IMR-90 (cell line): ENCODE results near the gene RAB31. TPM values are rescaled to one million over a fixed set of nuclear protein-coding genes. Genes with fewer than 3 reads are reported as not detected.

ENCODE experiments used
- MAFK ChIP-seq: IDR thresholded peaks from 2 replicates; pipeline ENCODE4 v1.6.1; 2012; ENCODE audit warnings: low read depth, low read length, improper control_type of control experiment
- MAZ ChIP-seq: IDR thresholded peaks from 2 replicates; pipeline ENCODE4 v1.6.1; 2012; ENCODE audit warnings: low read depth, mild to moderate bottlenecking, low read length, improper control_type of control experiment, moderate library complexity, borderline replicate concordance
- RCOR1 ChIP-seq: IDR thresholded peaks from 2 replicates; pipeline ENCODE4 v1.6.1; 2012; ENCODE audit warnings: mild to moderate bottlenecking, low read length, improper control_type of control experiment; ENCODE audit not compliant: insufficient replicate concordance
- polyA plus RNA-seq, 3 experiments: library from polyadenylated mRNA; depleted of rRNA; stranded (reverse); fragments of >200 nt; gene quantifications; 2 replicates each; pipeline ENCODE4 v1.2.3, GENCODE V29; 2012; ENCODE audit warnings: low replicate concordance in 1 of 3
- total RNA-seq: library from RNA; depleted of rRNA; stranded (reverse); fragments of >200 nt; gene quantifications from 2 replicates; pipeline ENCODE4 v1.2.3, GENCODE V29; 2012
- TF ChIP-seq, protein P1 (sequence below): fragments of 150-350 bp; IDR thresholded peaks from 2 replicates; pipeline ENCODE4 v1.6.1; 2016; ENCODE audit warnings: low read depth, mild to moderate bottlenecking, low read length, moderate library complexity, borderline replicate concordance

Gene RAB31
- total and polyA plus RNA-seq, 2 of the 4 experiments (the other 2 are of a cell fraction) = 13.8 to 26.9 TPM

DNA sequence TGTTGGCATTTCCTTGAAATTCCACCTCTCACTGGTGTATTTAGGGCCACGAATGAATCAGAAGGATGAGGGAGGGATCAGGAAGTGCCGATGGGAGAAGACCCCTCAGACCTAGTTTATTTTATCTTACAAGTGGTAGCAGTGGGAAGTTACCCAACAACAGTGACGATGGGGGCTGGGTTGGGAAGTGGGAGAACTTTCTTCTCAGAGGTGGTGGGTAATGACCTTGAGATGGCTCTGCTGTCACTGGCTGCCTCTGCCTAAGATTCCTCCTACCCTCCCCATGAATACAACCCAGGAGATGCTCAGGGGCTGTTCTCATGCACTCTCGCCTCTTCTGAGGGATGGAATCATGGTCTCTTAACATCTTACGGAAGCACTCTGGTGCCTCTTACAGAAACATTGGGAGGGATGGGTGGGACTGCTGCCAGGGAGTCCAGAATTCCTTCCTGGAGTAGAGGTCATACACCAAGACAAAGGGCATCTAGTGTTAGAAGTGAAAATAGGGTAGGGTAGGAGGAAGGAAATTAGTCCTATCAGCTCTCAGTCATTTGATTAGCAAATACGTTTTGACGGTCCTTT is 119.2 kb downstream of the RAB31 start (continued):
- TF ChIP-seq, protein P1, sequence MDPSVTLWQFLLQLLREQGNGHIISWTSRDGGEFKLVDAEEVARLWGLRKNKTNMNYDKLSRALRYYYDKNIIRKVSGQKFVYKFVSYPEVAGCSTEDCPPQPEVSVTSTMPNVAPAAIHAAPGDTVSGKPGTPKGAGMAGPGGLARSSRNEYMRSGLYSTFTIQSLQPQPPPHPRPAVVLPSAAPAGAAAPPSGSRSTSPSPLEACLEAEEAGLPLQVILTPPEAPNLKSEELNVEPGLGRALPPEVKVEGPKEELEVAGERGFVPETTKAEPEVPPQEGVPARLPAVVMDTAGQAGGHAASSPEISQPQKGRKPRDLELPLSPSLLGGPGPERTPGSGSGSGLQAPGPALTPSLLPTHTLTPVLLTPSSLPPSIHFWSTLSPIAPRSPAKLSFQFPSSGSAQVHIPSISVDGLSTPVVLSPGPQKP = no peak
- TF ChIP-seq MAFK (no peak), MAZ (no peak), RCOR1 (no peak)
